ENCODE measurements around the gene HAX1.

DNA sequence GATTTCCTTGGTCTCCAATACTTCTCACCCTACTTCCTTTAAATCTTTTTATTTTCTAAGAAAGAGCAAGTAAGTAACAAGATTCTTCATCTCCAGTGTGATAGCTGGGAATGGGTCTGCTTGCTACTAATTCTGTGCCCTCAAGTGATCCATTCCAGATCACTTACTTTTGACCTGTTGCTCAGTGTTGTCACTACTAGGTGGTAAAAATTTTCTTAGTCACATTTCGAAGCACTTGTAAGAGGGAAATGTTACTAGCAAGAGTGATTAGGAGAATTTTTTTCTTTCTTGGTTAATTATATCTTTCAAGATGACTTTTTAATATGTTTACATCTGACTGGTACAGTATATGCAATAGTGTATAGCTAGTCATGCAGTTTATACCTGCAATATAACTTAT is 49.5 kb upstream of the HAX1 start:
- TF ChIP-seq, protein P1, sequence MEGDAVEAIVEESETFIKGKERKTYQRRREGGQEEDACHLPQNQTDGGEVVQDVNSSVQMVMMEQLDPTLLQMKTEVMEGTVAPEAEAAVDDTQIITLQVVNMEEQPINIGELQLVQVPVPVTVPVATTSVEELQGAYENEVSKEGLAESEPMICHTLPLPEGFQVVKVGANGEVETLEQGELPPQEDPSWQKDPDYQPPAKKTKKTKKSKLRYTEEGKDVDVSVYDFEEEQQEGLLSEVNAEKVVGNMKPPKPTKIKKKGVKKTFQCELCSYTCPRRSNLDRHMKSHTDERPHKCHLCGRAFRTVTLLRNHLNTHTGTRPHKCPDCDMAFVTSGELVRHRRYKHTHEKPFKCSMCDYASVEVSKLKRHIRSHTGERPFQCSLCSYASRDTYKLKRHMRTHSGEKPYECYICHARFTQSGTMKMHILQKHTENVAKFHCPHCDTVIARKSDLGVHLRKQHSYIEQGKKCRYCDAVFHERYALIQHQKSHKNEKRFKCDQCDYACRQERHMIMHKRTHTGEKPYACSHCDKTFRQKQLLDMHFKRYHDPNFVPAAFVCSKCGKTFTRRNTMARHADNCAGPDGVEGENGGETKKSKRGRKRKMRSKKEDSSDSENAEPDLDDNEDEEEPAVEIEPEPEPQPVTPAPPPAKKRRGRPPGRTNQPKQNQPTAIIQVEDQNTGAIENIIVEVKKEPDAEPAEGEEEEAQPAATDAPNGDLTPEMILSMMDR (conservative IDR thresholded peaks at IDR 0.05; ENCODE audit: low read depth, low read length) = no peak
- TF ChIP-seq EZH2 (IDR thresholded peaks at IDR 0.05; ENCODE audit: low read length, unreplicated experiment) = no peak

Measured in PC-3 (cell line).